Panc1 (cell line): Measurements from ENCODE around the gene ARPC5L. TPM values are rescaled to one million over a fixed set of nuclear protein-coding genes. Genes with fewer than 3 reads are reported as not detected.

Experiments used
- ATAC-seq: fragments of 200-7000 bp; cut with Tn5 transposase; 2 replicates; pipeline ENCODE4 v1.9.1; 2020; ENCODE audit warnings: mild to moderate bottlenecking, moderate library complexity
- BruUV-seq: library from RNA; stranded (reverse); fragments of 400-500 nt; replicated peaks from 2 replicates; lab custom pipeline; 2021; lab: Mats Ljungman, UMichigan
- CTCF ChIA-PET: fragments of 300-600 bp; sonication (Branson Sonifier 250); formaldehyde crosslinking; loops from one replicate; lab custom pipeline; 2022; ENCODE audit warnings: antibody characterized with exemption; lab: Charles Lee
- POLR2A ChIA-PET: fragments of 300-600 bp; sonication (Branson Sonifier 250); formaldehyde crosslinking; loops from one replicate; lab custom pipeline; 2022; ENCODE audit warnings: antibody characterized with exemption; lab: Charles Lee
- DNase-seq: peaks from one replicate; pipeline ENCODE4 v3.0.0-alpha.2; 2010; ENCODE audit warnings: low read depth, low spot score
- H3K27ac ChIP-seq: 2 replicates; pipeline ENCODE4 v1.5.1; 2011; ENCODE audit warnings: mild to moderate bottlenecking, low read length, inconsistent platforms
- H3K27me3 ChIP-seq: fragments of 200-500 bp; sonication (Bioruptor generic); 2 replicates; pipeline ENCODE4 v1.6.0; 2014; ENCODE audit warnings: low read length, inconsistent platforms; ENCODE audit not compliant: control insufficient read depth, insufficient read depth
- H3K36me3 ChIP-seq: fragments of 200-500 bp; sonication (Bioruptor generic); 2 replicates; pipeline ENCODE4 v1.5.1; 2014; ENCODE audit warnings: inconsistent platforms, mild to moderate bottlenecking, low read length, moderate library complexity; ENCODE audit not compliant: control insufficient read depth, insufficient read depth
- H3K4me1 ChIP-seq: 2 replicates; pipeline ENCODE4 v1.5.1; 2011; ENCODE audit warnings: inconsistent platforms, mild to moderate bottlenecking, low read length, moderate library complexity; ENCODE audit not compliant: control insufficient read depth, insufficient read depth
- H3K4me3 ChIP-seq, 2 experiments: 2 replicates each; pipeline ENCODE4 v1.5.1; 2011 to 2012; ENCODE audit warnings: low read depth in 2 of 2, low read length in 2 of 2, mild to moderate bottlenecking in 2 of 2, inconsistent platforms in 1 of 2, moderate library complexity in 1 of 2
- H3K9me3 ChIP-seq: fragments of 200-500 bp; sonication (Bioruptor generic); 2 replicates; pipeline ENCODE4 v1.5.1; 2014; ENCODE audit warnings: low read depth, mild to moderate bottlenecking, inconsistent platforms, low read length, moderate library complexity; ENCODE audit not compliant: control insufficient read depth, insufficient read depth
- CTCF ChIP-seq: fragments of 450-650 bp; IDR thresholded peaks from 2 replicates; pipeline ENCODE4 v1.5.1; 2017; ENCODE audit warnings: mild to moderate bottlenecking
- POLR2AphosphoS5 ChIP-seq: IDR thresholded peaks from 2 replicates; pipeline ENCODE4 v1.6.1; 2012; ENCODE audit warnings: mild to moderate bottlenecking, low read depth, low read length, moderate library complexity
- SIN3A ChIP-seq: IDR thresholded peaks from 2 replicates; pipeline ENCODE4 v1.6.1; 2012; ENCODE audit warnings: low read depth, mild to moderate bottlenecking, low read length, moderate library complexity, borderline replicate concordance; ENCODE audit not compliant: insufficient read depth
- TCF7L2 ChIP-seq: IDR thresholded peaks from 2 replicates; pipeline ENCODE4 v1.6.1; 2011; ENCODE audit warnings: mild to moderate bottlenecking, low read depth, low read length, inconsistent platforms
- in situ Hi-C: cut with HindIII; loops from 2 replicates; pipeline ENCODE4 v1.10.0; 2016; ENCODE audit warnings: low sequenced_read_pairs, low pct_unique_long_range_greater_than_20kb
- intact Hi-C: fragments of 100-400 bp; cut with micrococcal nuclease; formaldehyde crosslinking; loops from one replicate; pipeline ENCODE4 v1.10.0; 2022; ENCODE audit not compliant: unreplicated experiment
- total RNA-seq: library from RNA; stranded (reverse); gene quantifications from one replicate; pipeline ENCODE4 v1.2.1, GENCODE V29; 2021; ENCODE audit not compliant: unreplicated experiment
- TF ChIP-seq, protein P1 (sequence below), 2 experiments: IDR thresholded peaks; 2 replicates each; pipeline ENCODE4 v1.6.1; 2011 to 2012; ENCODE audit warnings: low read depth in 2 of 2, control low read depth in 1 of 2, low read length in 1 of 2, mild to moderate bottlenecking in 1 of 2, moderate library complexity in 1 of 2; ENCODE audit not compliant: insufficient read depth in 1 of 2

Gene ARPC5L
- total RNA-seq, 1 experiment from 2014 or later = 39.6 TPM

GRCh38 chr9:124829334-124829669, 32.6 kb upstream of the ARPC5L start:
- H3K4me3 ChIP-seq = no peak overlapping the region
- no peaks in the 10 kb centered on the region for H3K36me3 ChIP-seq
- H3K9me3 ChIP-seq = no peaks in the 10 kb centered on the region
- H3K27me3 ChIP-seq = no peaks in the 10 kb centered on the region
- H3K27ac ChIP-seq = no peak overlapping the region
- TF ChIP-seq POLR2AphosphoS5 = no peak
- TF ChIP-seq, protein P1, sequence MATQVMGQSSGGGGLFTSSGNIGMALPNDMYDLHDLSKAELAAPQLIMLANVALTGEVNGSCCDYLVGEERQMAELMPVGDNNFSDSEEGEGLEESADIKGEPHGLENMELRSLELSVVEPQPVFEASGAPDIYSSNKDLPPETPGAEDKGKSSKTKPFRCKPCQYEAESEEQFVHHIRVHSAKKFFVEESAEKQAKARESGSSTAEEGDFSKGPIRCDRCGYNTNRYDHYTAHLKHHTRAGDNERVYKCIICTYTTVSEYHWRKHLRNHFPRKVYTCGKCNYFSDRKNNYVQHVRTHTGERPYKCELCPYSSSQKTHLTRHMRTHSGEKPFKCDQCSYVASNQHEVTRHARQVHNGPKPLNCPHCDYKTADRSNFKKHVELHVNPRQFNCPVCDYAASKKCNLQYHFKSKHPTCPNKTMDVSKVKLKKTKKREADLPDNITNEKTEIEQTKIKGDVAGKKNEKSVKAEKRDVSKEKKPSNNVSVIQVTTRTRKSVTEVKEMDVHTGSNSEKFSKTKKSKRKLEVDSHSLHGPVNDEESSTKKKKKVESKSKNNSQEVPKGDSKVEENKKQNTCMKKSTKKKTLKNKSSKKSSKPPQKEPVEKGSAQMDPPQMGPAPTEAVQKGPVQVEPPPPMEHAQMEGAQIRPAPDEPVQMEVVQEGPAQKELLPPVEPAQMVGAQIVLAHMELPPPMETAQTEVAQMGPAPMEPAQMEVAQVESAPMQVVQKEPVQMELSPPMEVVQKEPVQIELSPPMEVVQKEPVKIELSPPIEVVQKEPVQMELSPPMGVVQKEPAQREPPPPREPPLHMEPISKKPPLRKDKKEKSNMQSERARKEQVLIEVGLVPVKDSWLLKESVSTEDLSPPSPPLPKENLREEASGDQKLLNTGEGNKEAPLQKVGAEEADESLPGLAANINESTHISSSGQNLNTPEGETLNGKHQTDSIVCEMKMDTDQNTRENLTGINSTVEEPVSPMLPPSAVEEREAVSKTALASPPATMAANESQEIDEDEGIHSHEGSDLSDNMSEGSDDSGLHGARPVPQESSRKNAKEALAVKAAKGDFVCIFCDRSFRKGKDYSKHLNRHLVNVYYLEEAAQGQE (IDR thresholded peaks at IDR 0.05; ENCODE audit: insufficient read depth in 1 of 2, low read depth in 2 of 2, low read length in 1 of 2) = no peak
- no peak for TF ChIP-seq CTCF
- no peak for TF ChIP-seq TCF7L2
- intact Hi-C loops = no loop called here
- CTCF ChIA-PET = interaction anchor here (0.9 kb wide), 1 partner anchor 23 kb away, joined by 12 read pairs; no protein-coding TSS in a partner anchor
- no peaks in the 10 kb centered on the region; the same call in 1 of the 2 replicates for H3K4me1 ChIP-seq
- DNase-seq (no peak), ATAC-seq (no peak)
- POLR2A ChIA-PET = no interaction called here
- in situ Hi-C loops = no loop called here
- BruUV-seq = no TSS peak

DNA sequence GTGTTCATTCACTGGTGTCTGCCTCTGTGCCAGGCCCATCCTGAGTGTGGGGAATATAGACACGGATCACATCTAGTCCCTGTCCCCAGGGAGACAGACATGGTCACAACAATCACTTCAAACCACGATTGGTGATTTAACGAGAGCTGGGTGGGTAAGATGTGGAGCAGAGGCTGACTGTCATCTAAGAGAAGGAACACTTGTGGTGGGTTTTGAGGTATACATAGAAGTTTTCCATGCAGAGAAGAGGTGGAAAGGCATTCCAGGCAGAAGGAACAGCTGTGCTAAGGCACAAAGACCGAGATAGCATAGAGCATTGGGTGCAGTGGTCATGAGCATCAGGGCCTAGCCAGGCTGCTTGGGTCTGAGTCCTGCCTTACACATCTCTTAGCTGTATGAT, 31.3 kb upstream of the ARPC5L start:
- POLR2A ChIA-PET = no interaction called here
- ATAC-seq (no peak), DNase-seq (no peak)
- CTCF ChIA-PET = no interaction called here
- Histone ChIP-seq H3K4me3 (no peak overlapping the region), H3K4me1 (peaks cover 7% of the 10 kb centered on the region), H3K36me3 (no peaks in the 10 kb centered on the region), H3K9me3 (no peaks in the 10 kb centered on the region), H3K27me3 (no peaks in the 10 kb centered on the region), H3K27ac (no peak overlapping the region)
- intact Hi-C loops = no loop called here
- BruUV-seq = no TSS peak
- TF ChIP-seq SIN3A = no peak
- TF ChIP-seq POLR2AphosphoS5 = no peak
- TF ChIP-seq, protein P1 (IDR thresholded peaks at IDR 0.05; ENCODE audit: insufficient read depth in 1 of 2, low read depth in 2 of 2, low read length in 1 of 2) = no peak
- no peak for TF ChIP-seq CTCF
- TF ChIP-seq TCF7L2 = no peak
- in situ Hi-C loops = no loop called here
